ENCODE measurements around the gene COQ10A. TPM values are rescaled to one million over a fixed set of nuclear protein-coding genes. Genes with fewer than 3 reads are reported as not detected.

COQ10A gene
- total and polyA plus RNA-seq, 2 donors (not counting 3 experiments of a cell fraction or from before 2014, with no cell fraction given) = 14.7 to 32.4 TPM

GRCh38 chr12:56255671-56256070 is 11.1 kb upstream of the COQ10A start:
- DNase-seq (ENCODE audit: low read depth, low spot score) = no peak
- no peak for FAIRE-seq
- Histone ChIP-seq H3K36me3 (ENCODE audit: control insufficient read depth in 2 of 2, extremely low read depth in 1 of 2, insufficient read depth in 2 of 2, low read length in 2 of 2) (peaks cover 24 to 40% of the 10 kb centered on the region in 2 experiments), H3K4me1 (ENCODE audit: control insufficient read depth, extremely low read depth, insufficient read depth, low read length) (peaks cover 18% of the 10 kb centered on the region), H3K27ac (ENCODE audit: insufficient read depth, low read depth, low read length) (no peak overlapping the region), H3K79me2 (ENCODE audit: control insufficient read depth, insufficient read depth, low read length) (peaks cover 26% of the 10 kb centered on the region), H3K9ac (replicated peaks; ENCODE audit: extremely low read depth, insufficient read depth, low read length) (no peak overlapping the region), H4K20me1 (replicated peaks; ENCODE audit: control insufficient read depth, extremely low read depth, insufficient read depth, low read length) (no peaks in the 10 kb centered on the region), H3K4me3 (replicated peaks in 1 of 3; ENCODE audit: insufficient read depth in 1 of 3, low read depth in 1 of 3, low read length in 3 of 3) (no peak overlapping the region), H3K9me1 (replicated peaks; ENCODE audit: control insufficient read depth, extremely low read depth, insufficient read depth, low read length) (no peaks in the 10 kb centered on the region), H3K27me3 (ENCODE audit: control insufficient read depth in 2 of 2, insufficient read depth in 2 of 2, low read length in 2 of 2) (no peaks in the 10 kb centered on the region), H3K4me2 (ENCODE audit: insufficient read depth, low read length) (no peak overlapping the region), H3K9me3 (replicated peaks; ENCODE audit: control insufficient read depth, insufficient read depth, low read length) (no peaks in the 10 kb centered on the region), H2AFZ (ENCODE audit: low read depth, low read length) (no peak overlapping the region)
- ChIA-PET POLR2A (no interaction called here), CTCF (interaction anchor here (1.8 to 4.0 kb wide), 2 partner anchors 34 to 65 kb away, joined by 5 to 50 read pairs; partner anchors contain the start of genes RNF41 and SMARCC2)
- BruUV-seq (replicated peaks) = no TSS peak
- intact Hi-C loops (cut with micrococcal nuclease) = no loop called here
- TF ChIP-seq MYC (IDR thresholded peaks at IDR 0.05; ENCODE audit: low read depth, low read length) = no peak
- TF ChIP-seq MAX (IDR thresholded peaks at IDR 0.05; ENCODE audit: insufficient read depth, insufficient read length) = no peak
- TF ChIP-seq JUN (IDR thresholded peaks at IDR 0.05; ENCODE audit: borderline replicate concordance, insufficient read depth, insufficient read length, low read depth) = no peak
- no peak for TF ChIP-seq EZH2 (IDR thresholded peaks at IDR 0.05; ENCODE audit: borderline replicate concordance, low read depth, low read length, severe bottlenecking)
- no peak for TF ChIP-seq CTCF (IDR thresholded peaks at IDR 0.05; ENCODE audit: extremely low read depth in 1 of 2, insufficient read depth in 1 of 2, low read depth in 1 of 2, low read length in 2 of 2)
- TF ChIP-seq FOS (IDR thresholded peaks at IDR 0.05; ENCODE audit: borderline replicate concordance, insufficient read depth, low read length) = no peak
- TF ChIP-seq POLR2AphosphoS5 (IDR thresholded peaks at IDR 0.05; ENCODE audit: insufficient read depth, low read depth, low read length) = no peak
- TF ChIP-seq GATA2 (IDR thresholded peaks at IDR 0.05; ENCODE audit: insufficient read depth, insufficient read length, low read depth, low read length) = no peak
- TF ChIP-seq POLR2A (IDR thresholded peaks at IDR 0.05; ENCODE audit: low read depth, low read length) = no peak
- dilution Hi-C loops (cut with MboI; ENCODE audit: extremely low pct_ligation_motif_present, low sequenced_read_pairs) = no loop called here

All from endothelial cell of umbilical vein (primary cell).